Measurements from ENCODE around the gene PSMA3. TPM values are rescaled to one million over a fixed set of nuclear protein-coding genes. Genes with fewer than 3 reads are reported as not detected.

PSMA3 gene
- total RNA-seq, 1 donor from 2014 or later = 120 TPM

GRCh38 chr14:58298477-58299400 lies 54.1 kb downstream of the PSMA3 start, which contains the start of gene ARID4A:
Gene ARID4A (plus strand): TSS chr14:58298555. CDS start chr14:58299855, 1,300 bp downstream.
- DNase-seq (ENCODE audit: low read depth in 2 of 2) = peak in 1 of 2 donors; percentile 33

DNA sequence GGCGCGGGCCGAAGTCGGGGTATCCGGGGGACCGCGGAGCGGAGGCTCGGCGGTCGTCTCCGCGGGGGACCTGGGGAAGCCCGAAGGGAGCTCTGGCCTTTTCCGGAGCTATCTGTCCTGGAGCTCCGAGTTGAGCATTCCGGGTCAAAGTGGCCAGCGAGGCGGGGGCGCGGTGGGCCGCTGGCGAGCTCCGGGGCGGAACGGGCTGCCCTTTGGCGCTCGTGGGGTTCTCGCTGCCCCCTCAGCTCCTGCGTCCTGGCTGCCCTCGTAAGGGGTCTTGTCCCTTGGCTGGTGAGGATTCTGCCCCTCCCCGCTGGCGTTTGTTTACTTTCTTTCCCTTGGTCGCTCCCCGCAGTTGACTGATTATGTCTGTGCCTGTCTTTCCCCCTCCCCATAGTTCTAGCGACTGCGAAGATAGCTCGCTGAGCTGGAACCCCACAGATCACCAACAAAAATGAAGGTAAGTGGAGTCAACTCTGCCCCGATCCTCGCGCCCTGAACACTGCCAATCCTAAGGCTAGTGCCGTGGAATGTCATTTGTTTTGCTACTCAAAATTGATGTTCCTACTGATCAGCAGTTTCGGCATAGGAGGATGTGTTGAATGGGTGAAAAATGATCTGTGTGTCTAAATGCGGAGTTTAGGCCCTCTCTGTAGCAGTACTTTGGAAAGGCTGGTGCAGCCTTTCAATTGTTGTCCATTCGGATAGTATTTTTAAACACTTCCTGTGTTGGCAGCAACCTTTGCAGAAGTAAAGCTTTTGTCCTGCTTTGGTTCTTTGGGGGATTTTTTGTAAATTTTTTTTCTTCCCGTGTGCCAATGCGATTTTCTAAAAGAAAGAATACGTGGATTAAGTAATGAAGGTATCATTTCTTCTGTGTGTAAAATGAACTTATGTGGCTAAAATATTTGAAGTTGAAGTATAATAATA lies 55.0 kb downstream of the PSMA3 start:
- DNase-seq (ENCODE audit: low read depth in 2 of 2) = peak; percentile 45 to 50

GRCh38 chr14:58301416-58301815 lies 56.8 kb downstream of the PSMA3 start:
- DNase-seq (ENCODE audit: low read depth in 2 of 2) = no peak

GRCh38 chr14:58305730-58306129 lies 61.1 kb downstream of the PSMA3 start:
- DNase-seq (ENCODE audit: low read depth in 2 of 2) = no peak

DNA sequence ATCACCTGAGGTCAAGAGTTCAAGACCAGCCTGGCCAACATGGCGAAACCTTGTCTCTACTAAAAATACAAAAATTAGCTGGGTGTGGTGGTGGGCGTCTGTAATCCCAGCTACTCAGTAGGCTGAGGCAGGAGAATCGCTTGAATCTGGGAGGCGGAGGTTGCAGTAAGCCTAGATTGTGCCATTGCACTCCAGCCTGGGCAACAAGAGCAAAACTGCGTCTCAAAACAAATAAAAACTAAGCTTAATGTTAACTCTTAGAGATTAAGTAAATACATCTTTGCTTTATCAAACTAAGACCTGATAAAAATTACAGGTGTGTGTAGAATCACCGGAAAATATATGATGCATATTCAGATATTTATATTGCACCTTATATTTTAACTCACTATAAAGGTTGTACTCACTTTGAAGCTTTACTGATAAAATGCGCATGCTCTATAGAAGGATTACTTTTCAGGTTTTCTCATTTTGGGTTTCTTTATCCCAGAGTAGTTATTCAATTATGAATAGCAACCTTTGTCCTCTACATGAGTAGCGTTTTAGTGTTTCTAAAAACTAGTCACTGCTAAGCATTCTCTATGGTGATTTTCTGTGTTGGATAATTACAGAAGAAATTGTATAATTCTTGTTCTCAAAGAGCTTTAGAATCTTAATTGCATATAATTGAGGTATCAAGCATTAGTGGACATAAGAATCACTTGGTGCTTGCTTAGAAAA lies 63.1 kb downstream of the PSMA3 start:
- no peak for DNase-seq (ENCODE audit: low read depth in 2 of 2)

DNA sequence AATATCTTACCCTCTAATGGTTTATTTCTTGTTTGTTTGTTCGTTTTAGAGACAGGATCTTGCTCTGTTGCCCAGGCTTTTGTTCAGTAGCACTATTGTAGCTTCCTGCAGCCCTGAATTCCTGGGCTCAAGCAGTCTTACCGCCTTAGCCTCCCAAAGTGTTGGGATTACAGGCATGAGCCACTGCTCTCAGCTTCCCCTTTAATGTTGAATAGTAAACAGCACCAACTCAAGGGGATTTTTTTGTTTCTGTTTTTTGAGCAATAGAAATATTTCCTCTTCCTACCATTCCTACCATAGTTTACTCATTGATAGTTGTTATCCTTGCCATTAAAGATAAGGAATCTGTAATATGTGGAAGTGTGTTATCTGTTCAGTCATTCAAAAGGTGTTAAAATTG lies 64.4 kb downstream of the PSMA3 start:
- no peak for DNase-seq (ENCODE audit: low read depth in 2 of 2)

GRCh38 chr14:58313699-58314098 lies 69.1 kb downstream of the PSMA3 start:
- DNase-seq (ENCODE audit: low read depth in 2 of 2) = no peak

DNA sequence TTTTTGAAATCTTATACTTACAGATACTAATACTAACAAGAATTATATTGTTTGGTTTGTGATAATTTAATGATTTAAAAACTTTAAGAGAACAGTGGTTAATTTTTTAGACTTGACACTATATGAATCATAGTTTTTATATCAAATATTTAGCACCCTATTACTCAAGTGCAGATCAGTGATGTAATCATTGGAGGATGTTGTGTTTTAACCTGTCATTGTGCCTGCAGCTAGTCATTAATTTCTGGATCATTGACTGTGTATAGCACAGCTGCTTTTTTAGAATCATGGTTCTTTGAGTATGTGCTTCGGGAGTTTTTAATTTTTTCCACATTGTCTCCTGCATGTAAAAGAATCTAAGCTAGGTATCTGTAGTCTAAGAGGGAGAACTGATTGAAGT lies 71.0 kb downstream of the PSMA3 start:
- DNase-seq (ENCODE audit: low read depth in 2 of 2) = no peak

Other genes starting within 250 kb of the PSMA3 start
- 1.4 and 1.5 TPM in 2 replicates for gene ARMH4, start 92.6 kb upstream of the PSMA3 start, total RNA-seq
- gene ACTR10, start 44.7 kb upstream of the PSMA3 start, total RNA-seq = 24.9 and 27.7 TPM in 2 replicates
- 8.7 and 10.6 TPM in 2 replicates for gene ARID4A, start 53.7 kb downstream of the PSMA3 start, total RNA-seq
- gene TOMM20L, start 151.1 kb downstream of the PSMA3 start, total RNA-seq = not detected in 2 replicates
- 15.7 and 17.7 TPM in 2 replicates for gene TIMM9, start 182.7 kb downstream of the PSMA3 start, total RNA-seq
- 15.2 and 17.1 TPM in 2 replicates for gene KIAA0586, start 182.9 kb downstream of the PSMA3 start, total RNA-seq

Measured in dermis microvascular lymphatic vessel endothelial cell (primary cell).